Chondrocyte (in vitro differentiated cells): Measurements from ENCODE around the gene GPER1. TPM values are rescaled to one million over a fixed set of nuclear protein-coding genes. Genes with fewer than 3 reads are reported as not detected.

Experiments used
- DNase-seq: peaks from one replicate; pipeline ENCODE4 v3.0.0; 2021; ENCODE audit warnings: mixed read lengths, low spot score
- H3K27ac Mint-ChIP-seq: one replicate; pipeline ENCODE4 v1.8.0; 2021; ENCODE audit warnings: mild to moderate bottlenecking, moderate library complexity, mixed read lengths; ENCODE audit not compliant: unreplicated experiment
- H3K27me3 Mint-ChIP-seq: 2 replicates; pipeline ENCODE4 v1.8.0; 2021; ENCODE audit warnings: low read depth, mixed read lengths
- H3K36me3 Mint-ChIP-seq: 2 replicates; pipeline ENCODE4 v1.8.0; 2021; ENCODE audit warnings: low read depth, mixed read lengths
- H3K4me1 Mint-ChIP-seq: 2 replicates; pipeline ENCODE4 v1.8.0; 2021; ENCODE audit warnings: low read depth, mild to moderate bottlenecking, mixed read lengths
- H3K4me3 Mint-ChIP-seq: one replicate; pipeline ENCODE4 v1.8.0; 2021; ENCODE audit warnings: mild to moderate bottlenecking, moderate library complexity, mixed read lengths; ENCODE audit not compliant: unreplicated experiment
- H3K9me3 Mint-ChIP-seq: 2 replicates; pipeline ENCODE4 v1.8.0; 2021; ENCODE audit warnings: low read depth, mixed read lengths
- CTCF ChIP-seq: fragments of 200-600 bp; sonication (generic); IDR thresholded peaks from 2 replicates; pipeline ENCODE4 v1.5.0; 2021; ENCODE audit warnings: antibody characterized with exemption, mild to moderate bottlenecking, moderate library complexity
- total RNA-seq: library from RNA; stranded (reverse); gene quantifications from 3 replicates; pipeline ENCODE4 v1.2.1, GENCODE V29; 2021

GPER1 gene
- total RNA-seq, 1 donor from 2014 or later: 9.9 TPM

GRCh38 chr7:1058821-1059199, 29.1 kb upstream of the GPER1 start:
- H3K36me3 Mint-ChIP-seq: no peaks in the 10 kb centered on the region
- peak; percentile 55 for DNase-seq
- H3K4me3 Mint-ChIP-seq: no peak overlapping the region
- H3K4me1 Mint-ChIP-seq: peaks cover 9% of the 10 kb centered on the region
- peak overlapping the region; percentile 2 for H3K27ac Mint-ChIP-seq
- no peak for TF ChIP-seq CTCF
- no peaks in the 10 kb centered on the region for H3K9me3 Mint-ChIP-seq
- no peaks in the 10 kb centered on the region for H3K27me3 Mint-ChIP-seq

- no peak overlapping the region for H3K27ac Mint-ChIP-seq
- TF ChIP-seq CTCF: no peak
- DNase-seq: peak; percentile 82
- no peak overlapping the region for H3K4me3 Mint-ChIP-seq
- H3K9me3 Mint-ChIP-seq: no peaks in the 10 kb centered on the region
- no peaks in the 10 kb centered on the region for H3K36me3 Mint-ChIP-seq
- H3K27me3 Mint-ChIP-seq: no peaks in the 10 kb centered on the region
- H3K4me1 Mint-ChIP-seq: peaks cover 9% of the 10 kb centered on the region
Measured at GRCh38 chr7:1059200-1060091, 28.5 kb upstream of the GPER1 start.

GRCh38 chr7:1060315-1061072, 27.4 kb upstream of the GPER1 start:
- Mint-ChIP-seq H3K9me3 (no peaks in the 10 kb centered on the region), H3K4me1 (peaks cover 15% of the 10 kb centered on the region), H3K4me3 (no peak overlapping the region), H3K27ac (no peak overlapping the region), H3K36me3 (no peaks in the 10 kb centered on the region), H3K27me3 (no peaks in the 10 kb centered on the region)
- TF ChIP-seq CTCF: no peak
- peak; percentile 79 for DNase-seq

GRCh38 chr7:1061180-1061579, 26.7 kb upstream of the GPER1 start:
- H3K27ac Mint-ChIP-seq: no peak overlapping the region
- DNase-seq: peak; percentile 60
- no peaks in the 10 kb centered on the region for H3K36me3 Mint-ChIP-seq
- no peaks in the 10 kb centered on the region for H3K27me3 Mint-ChIP-seq
- peaks cover 18% of the 10 kb centered on the region for H3K4me1 Mint-ChIP-seq
- no peaks in the 10 kb centered on the region for H3K9me3 Mint-ChIP-seq
- TF ChIP-seq CTCF: no peak
- H3K4me3 Mint-ChIP-seq: no peak overlapping the region
